Tibial nerve (tissue), 4 donors: Measurements from ENCODE around the gene EPHB3. TPM values are rescaled to one million over a fixed set of nuclear protein-coding genes. Genes with fewer than 3 reads are reported as not detected.
A peak's percentile ranks its signal among the peaks of the same experiment; 100 is the strongest.

Experiments
- DNase-seq, 2 donors: peaks; one replicate each; pipeline ENCODE4 v3.0.0-alpha.2; 2019; ENCODE audit warnings: low spot score in 2 of 2
- H3K27ac ChIP-seq, 4 donors: fragments of 200-600 bp; sonication (generic) in 3 of 4; one replicate each; pipeline ENCODE4 v1.5.1; 2017 to 2019; ENCODE audit warnings: mild to moderate bottlenecking in 1 of 4
- H3K27me3 ChIP-seq, 2 donors: fragments of 200-600 bp; sonication (generic) in 1 of 2; one replicate each; pipeline versions ENCODE4 v1.5.1 to v1.6.0; 2017 to 2019
- H3K36me3 ChIP-seq, 3 donors: fragments of 200-600 bp; sonication (generic); one replicate each; pipeline ENCODE4 v1.5.1; 2018 to 2019
- H3K4me1 ChIP-seq, 4 donors: fragments of 200-600 bp; sonication (generic) in 3 of 4; one replicate each; pipeline ENCODE4 v1.5.1; 2017 to 2019
- H3K4me3 ChIP-seq, 4 donors: fragments of 200-600 bp; sonication (generic) in 3 of 4; one replicate each; pipeline ENCODE4 v1.5.1; 2017 to 2019; ENCODE audit warnings: mild to moderate bottlenecking in 1 of 4, moderate library complexity in 1 of 4
- H3K9me3 ChIP-seq, 4 donors: fragments of 200-600 bp; sonication (generic) in 3 of 4; one replicate each; pipeline ENCODE4 v1.5.1; 2017 to 2019
- EP300 ChIP-seq, 2 donors: sonication (generic); formaldehyde crosslinking; IDR thresholded peaks; one replicate each; pipeline ENCODE4 v1.6.1; 2017; ENCODE audit warnings: antibody characterized with exemption in 2 of 2, mild to moderate bottlenecking in 1 of 2
- POLR2A ChIP-seq, 2 donors: fragments of 450-650 bp; IDR thresholded peaks; one replicate each; pipeline ENCODE4 v1.6.1; 2017; ENCODE audit warnings: antibody characterized with exemption in 2 of 2, mild to moderate bottlenecking in 2 of 2, moderate library complexity in 2 of 2
- WGBS, 2 donors: methylation state at CpG; one replicate each; pipeline ENCODE4 v1.1.5; 2018; 5-methylcytosine and 5-hydroxymethylcytosine counted together
- total RNA-seq, 4 donors: library from RNA; depleted of rRNA; stranded (reverse); fragments of >200 nt; gene quantifications; one replicate each; pipeline ENCODE4 v1.1.0, GENCODE V29; 2016
- TF ChIP-seq, protein P1 (sequence below), 5 experiments: fragments of 200-600 bp in 3 of 5; fragments of 450-650 bp in 2 of 5; sonication (generic) in 3 of 5; IDR thresholded peaks; one replicate each; pipeline ENCODE4 v1.5.1; 2016 to 2019; ENCODE audit warnings: antibody characterized with exemption in 5 of 5, mild to moderate bottlenecking in 3 of 5, moderate library complexity in 2 of 5

EPHB3 gene
- total RNA-seq, 4 donors from 2014 or later: 4.8 to 13.8 (median 5.9) TPM

GRCh38 chr3:184540777-184541681 is 20.6 kb upstream of the EPHB3 start:
- H3K36me3 ChIP-seq: no peaks in the 10 kb centered on the region
- no peak overlapping the region for H3K27ac ChIP-seq
- peaks cover 0 to 6% (median 3%) of the 10 kb centered on the region in 4 donors for H3K4me1 ChIP-seq
- WGBS, 2 donors: 50 to 55% methylated on average over 13 of the region's 14 CpGs
- H3K9me3 ChIP-seq: no peaks in the 10 kb centered on the region
- H3K27me3 ChIP-seq: peaks cover 0 to 60% of the 10 kb centered on the region in 2 donors
- DNase-seq: peak in 1 of 2 donors; percentile 62
- no peak overlapping the region for H3K4me3 ChIP-seq
- TF ChIP-seq POLR2A (IDR thresholded peaks at IDR 0.05) (no peak), EP300 (IDR thresholded peaks at IDR 0.05) (no peak)
- TF ChIP-seq, protein P1, sequence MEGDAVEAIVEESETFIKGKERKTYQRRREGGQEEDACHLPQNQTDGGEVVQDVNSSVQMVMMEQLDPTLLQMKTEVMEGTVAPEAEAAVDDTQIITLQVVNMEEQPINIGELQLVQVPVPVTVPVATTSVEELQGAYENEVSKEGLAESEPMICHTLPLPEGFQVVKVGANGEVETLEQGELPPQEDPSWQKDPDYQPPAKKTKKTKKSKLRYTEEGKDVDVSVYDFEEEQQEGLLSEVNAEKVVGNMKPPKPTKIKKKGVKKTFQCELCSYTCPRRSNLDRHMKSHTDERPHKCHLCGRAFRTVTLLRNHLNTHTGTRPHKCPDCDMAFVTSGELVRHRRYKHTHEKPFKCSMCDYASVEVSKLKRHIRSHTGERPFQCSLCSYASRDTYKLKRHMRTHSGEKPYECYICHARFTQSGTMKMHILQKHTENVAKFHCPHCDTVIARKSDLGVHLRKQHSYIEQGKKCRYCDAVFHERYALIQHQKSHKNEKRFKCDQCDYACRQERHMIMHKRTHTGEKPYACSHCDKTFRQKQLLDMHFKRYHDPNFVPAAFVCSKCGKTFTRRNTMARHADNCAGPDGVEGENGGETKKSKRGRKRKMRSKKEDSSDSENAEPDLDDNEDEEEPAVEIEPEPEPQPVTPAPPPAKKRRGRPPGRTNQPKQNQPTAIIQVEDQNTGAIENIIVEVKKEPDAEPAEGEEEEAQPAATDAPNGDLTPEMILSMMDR (IDR thresholded peaks at IDR 0.05): peak; percentile 35 to 59 (median 55)

- DNase-seq: no peak
- no peak overlapping the region for H3K27ac ChIP-seq
- H3K4me3 ChIP-seq: no peak overlapping the region
- 70 to 75% methylated on average over 16 of the region's 16 CpGs for WGBS, 2 donors
- peaks cover 0 to 6% (median 3%) of the 10 kb centered on the region in 4 donors for H3K4me1 ChIP-seq
- no peaks in the 10 kb centered on the region for H3K36me3 ChIP-seq
- TF ChIP-seq POLR2A (IDR thresholded peaks at IDR 0.05): no peak
- TF ChIP-seq, protein P1 (IDR thresholded peaks at IDR 0.05): no peak
- no peak for TF ChIP-seq EP300 (IDR thresholded peaks at IDR 0.05)
- H3K27me3 ChIP-seq: peaks cover 0 to 51% of the 10 kb centered on the region in 2 donors
- H3K9me3 ChIP-seq: no peaks in the 10 kb centered on the region
These were observed 19.6 kb upstream of the EPHB3 start for GRCh38 chr3:184541886-184542562.

GRCh38 chr3:184542577-184542976 is 19.0 kb upstream of the EPHB3 start:
- TF ChIP-seq EP300 (IDR thresholded peaks at IDR 0.05) (no peak), POLR2A (IDR thresholded peaks at IDR 0.05) (no peak)
- TF ChIP-seq, protein P1 (IDR thresholded peaks at IDR 0.05): no peak
- 34 to 56% methylated on average over 4 of the region's 4 CpGs for WGBS, 2 donors
- no peak for DNase-seq
- Histone ChIP-seq H3K27me3 (peaks cover 0 to 50% of the 10 kb centered on the region in 2 donors), H3K4me3 (no peak overlapping the region), H3K4me1 (peaks cover 0 to 6% (median 3%) of the 10 kb centered on the region in 4 donors), H3K27ac (no peak overlapping the region), H3K9me3 (no peaks in the 10 kb centered on the region), H3K36me3 (no peaks in the 10 kb centered on the region)

DNA sequence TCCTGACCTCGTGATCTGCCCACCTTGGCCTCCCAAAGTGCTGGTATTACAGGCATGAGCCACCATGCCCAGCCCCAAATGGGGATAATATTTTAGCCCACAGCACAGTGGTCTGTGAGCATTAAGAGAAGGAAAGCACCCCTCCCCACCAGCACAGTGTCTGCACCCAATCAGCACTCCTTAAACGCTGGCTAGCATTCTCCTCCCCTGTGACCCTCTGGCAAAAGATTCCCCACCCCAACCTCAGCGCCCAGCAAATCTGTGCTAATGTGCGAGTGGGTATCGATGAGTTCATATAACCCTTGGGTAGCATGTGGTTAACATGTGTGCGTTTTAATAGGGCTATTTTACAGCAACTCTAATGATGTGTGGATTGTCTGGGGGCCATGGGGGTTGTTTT is 18.3 kb upstream of the EPHB3 start:
- Histone ChIP-seq H3K4me1 (peaks cover 0 to 6% (median 3%) of the 10 kb centered on the region in 4 donors), H3K27me3 (peaks cover 0 to 48% of the 10 kb centered on the region in 2 donors), H3K27ac (no peak overlapping the region), H3K4me3 (no peak overlapping the region), H3K9me3 (no peaks in the 10 kb centered on the region), H3K36me3 (no peaks in the 10 kb centered on the region)
- WGBS, 2 donors: 48 to 61% methylated on average over 6 of the region's 6 CpGs
- no peak for DNase-seq
- TF ChIP-seq POLR2A (IDR thresholded peaks at IDR 0.05): no peak
- TF ChIP-seq EP300 (IDR thresholded peaks at IDR 0.05): no peak
- TF ChIP-seq, protein P1 (IDR thresholded peaks at IDR 0.05): no peak
